DMS 273 (cell line): ENCODE data around the gene NXF1.
"Not testable (repeated sequence)": the region's sequence is repeated elsewhere in the genome, so short reads cannot be mapped to it uniquely, and the experiment has no call there.

ENCODE experiments used
- DNase-seq: peaks from one replicate; lab custom pipeline; 2025; ENCODE audit not compliant: unreplicated experiment; lab: John Stamatoyannopoulos, UW

NXF1 gene

GRCh38 chr11:62805076-62805892, at the start of gene NXF1:
TSS of gene NXF1 (minus strand) at chr11:62805440. CDS start at chr11:62805356, 84 bp downstream.
- peak; percentile 96 for DNase-seq

- DNase-seq: no peak
Measured at GRCh38 chr11:62854013-62854824, 49.0 kb upstream of the NXF1 start.

DNA sequence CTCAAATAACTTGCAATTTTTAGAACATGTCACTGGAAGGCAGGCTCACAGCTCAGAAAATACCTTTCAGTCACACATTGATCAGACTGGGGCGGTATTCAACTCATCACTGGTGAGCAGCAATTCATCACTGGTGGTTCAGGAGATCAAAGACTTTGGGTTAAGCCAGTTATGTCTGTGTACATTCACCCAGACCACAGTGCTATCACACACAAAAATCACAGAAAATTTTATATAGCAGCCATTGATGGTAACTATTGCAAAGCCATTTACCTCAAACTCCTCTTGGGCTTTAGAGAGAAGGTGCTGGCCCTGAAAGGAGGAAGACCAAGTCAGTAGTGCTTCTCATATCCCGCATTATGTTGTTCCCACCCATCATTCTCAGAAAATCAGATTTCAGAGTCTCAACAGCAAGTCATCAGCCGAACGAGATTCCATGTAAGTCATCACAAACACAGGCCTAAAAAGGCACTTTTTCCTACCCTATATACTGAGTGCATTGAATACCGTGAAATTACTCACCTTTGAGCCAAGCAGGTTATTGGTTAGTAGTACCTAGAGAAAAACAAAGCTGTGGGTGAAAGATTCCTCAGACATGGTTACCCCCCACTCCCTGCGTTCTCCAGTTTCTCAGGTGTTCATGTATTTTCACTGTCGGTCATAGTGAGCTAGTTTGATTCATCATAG, 48.2 kb upstream of the NXF1 start:
- no peak for DNase-seq

GRCh38 chr11:62852523-62853188, 47.4 kb upstream of the NXF1 start:
- DNase-seq: peak; percentile 49

DNA sequence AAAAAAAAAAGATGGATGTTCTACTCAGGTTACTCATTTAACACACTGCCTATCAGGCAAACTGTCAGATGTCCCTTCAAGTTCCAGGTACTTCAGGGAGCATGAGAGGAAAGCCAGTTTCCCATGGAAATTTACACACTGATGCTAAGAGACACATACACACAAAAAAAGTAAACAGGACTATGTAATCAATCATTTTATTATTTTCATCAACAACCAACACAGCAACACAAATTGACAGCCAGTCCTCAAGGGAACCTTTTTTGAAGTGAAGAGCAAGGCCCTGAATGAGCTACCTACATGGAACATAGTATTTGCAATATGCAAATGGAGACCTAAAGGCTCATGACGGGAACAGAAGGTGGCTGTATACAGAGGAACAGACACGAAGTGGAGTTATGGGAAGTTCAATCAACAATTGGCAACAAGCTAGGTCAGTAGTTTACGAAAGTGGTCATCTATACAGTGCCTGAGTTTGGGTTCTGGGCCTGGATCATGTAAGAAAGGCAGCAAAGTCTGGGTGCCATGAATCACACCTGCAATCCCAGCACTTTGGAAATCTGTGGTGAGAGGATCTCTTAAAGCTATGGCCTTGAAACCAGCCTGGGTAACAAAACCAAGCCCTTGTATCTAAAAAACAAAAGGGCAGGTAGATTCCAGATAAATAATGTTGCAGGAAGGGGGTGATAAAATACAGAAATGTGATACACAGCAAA, 46.7 kb upstream of the NXF1 start:
- DNase-seq: peak; percentile 70

DNA sequence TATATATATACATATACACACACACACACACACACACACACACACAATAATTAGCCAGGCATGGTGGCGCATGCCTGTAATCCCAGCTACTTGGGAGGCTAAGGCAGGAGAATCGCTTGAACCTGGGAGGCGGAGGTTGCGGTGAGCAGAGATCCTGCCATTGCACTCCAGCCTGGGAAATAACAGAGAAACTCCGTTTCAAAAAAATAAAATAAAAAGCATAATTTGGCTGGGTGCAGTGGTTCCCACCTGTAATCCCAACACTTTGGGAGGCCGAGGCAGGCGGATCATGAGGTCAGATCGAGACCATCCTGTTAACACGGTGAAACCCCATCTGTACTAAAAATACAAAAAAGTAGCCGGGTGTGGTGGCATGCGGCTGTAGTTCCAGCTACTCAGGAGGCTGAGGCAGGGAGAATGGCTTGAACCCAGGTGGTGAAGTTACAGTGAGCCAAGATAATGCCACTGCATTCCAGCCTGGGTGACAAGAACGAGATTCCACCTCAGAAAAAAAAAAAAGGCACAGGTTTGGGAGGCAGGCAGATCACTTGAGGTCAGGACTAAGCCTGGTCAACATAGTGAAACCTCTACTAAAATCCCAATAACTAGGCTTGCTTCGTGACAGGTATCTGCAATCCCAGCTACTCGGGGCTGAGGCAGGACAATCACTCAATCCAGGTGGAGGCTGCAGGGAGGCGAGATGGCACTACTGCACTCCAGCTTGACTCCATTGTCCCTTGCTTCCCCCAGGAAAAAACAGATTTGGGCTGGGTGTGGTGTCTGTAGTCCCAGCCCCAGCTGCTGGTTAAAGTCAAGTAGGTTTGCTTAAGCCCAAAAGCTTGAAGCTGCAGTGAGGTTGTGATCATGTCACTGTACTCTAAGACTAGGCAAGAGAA, 45.9 kb upstream of the NXF1 start:
- peak; percentile 84 for DNase-seq

- no peak for DNase-seq
Measured at GRCh38 chr11:62847767-62848314, 42.6 kb upstream of the NXF1 start.

DNA sequence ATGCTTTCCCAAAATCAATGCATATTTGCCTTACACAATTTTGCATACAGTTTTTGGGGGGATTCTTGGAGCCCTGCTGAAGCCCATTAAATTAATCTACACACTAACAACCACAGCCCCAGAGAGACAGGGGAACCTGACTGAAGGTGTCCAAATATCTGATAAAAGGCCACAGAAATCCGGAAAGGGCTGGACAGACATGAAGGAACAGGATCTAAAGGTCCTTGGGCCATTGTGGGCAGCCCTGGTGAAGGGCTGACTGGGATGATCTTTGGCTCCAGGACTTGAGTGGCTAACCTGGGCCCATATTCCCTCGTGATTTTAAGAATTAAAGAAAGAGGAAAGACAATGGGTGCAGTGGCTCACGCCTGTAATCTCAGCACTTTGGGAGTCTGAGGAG, 40.9 kb upstream of the NXF1 start:
- DNase-seq: no peak

DNA sequence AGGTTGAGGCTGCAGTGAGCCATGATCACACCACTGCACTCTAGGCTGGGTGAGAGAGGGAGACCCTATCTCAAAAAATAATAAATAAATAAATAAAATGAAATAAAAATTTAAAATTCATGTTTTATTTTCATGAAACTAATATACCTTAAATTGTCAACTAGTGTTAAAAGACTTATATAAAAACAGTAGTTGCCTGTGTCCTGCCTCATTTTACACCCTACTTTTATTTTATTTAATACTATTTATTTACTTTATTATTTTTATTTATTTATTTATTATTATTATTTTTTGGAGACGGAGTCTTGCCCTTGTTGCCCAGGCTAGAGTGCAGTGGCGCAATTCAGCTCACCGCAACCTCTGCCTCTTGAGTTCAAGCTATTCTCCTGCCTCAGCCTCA, 38.9 kb upstream of the NXF1 start:
- no peak for DNase-seq

GRCh38 chr11:62843466-62843865, 38.2 kb upstream of the NXF1 start:
- DNase-seq: no peak

GRCh38 chr11:62842891-62843290, 37.7 kb upstream of the NXF1 start:
- not testable (repeated sequence) for DNase-seq

DNA sequence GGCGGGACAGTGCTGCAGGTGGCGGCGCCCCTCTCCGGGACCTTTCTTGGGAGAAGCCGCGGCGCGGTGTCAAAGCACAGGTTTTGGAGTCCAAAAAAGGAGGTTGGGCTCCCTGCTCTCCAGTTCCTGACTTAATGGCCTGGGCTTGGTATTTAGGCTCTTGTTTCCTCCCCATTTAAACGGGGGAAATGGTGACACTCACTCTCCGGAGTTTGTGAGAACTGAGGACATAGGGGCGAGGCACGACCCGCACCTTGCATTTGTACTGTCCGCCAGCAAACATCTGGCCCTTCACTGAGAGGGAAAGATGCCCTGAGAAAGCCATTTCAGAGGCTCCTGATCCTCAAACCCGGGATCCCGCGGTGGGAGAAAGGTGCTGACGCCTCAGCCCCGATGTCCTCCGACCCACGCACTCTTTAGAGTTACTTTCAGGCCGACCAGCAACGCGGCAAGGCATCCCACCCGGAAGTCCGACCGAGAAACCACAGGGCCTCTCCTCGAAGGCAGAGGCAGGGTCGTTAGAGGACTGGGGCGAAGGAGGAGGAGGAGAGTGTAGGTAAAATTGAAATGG, 37.0 kb upstream of the NXF1 start:
- no peak for DNase-seq

- peak; percentile 96 for DNase-seq
Measured at GRCh38 chr11:62841361-62842170, 36.3 kb upstream of the NXF1 start.

DNA sequence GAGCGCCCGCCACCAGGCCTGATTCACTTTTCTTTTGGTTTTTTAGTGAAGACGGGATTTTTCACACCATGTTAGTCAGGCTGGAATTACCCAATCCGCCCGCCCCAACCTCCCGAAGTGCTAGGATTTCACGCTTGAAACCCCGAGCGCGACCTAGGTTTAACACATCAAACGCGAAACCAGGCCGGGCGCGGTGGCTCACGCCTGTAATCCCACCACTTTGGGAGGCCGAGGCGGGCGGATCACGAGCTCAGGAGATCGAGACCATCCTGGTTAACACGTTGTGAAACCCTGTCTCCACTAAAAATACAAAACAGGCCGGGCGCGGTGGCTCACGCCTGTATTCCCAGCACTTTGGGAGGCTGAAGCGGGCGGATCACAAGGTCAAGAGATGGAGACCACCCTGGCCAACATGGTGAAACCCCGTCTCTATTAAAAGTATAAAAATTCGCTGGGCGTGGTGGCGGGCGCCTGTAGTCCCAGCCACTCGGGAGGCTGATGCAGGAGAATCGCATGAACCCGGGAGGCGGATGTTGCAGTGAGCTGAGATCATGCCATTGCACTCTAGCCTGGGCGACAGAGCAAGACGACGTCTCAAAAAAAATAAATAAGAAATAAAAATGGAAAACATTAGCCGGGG, 35.6 kb upstream of the NXF1 start:
- peak; percentile 92 for DNase-seq

DNA sequence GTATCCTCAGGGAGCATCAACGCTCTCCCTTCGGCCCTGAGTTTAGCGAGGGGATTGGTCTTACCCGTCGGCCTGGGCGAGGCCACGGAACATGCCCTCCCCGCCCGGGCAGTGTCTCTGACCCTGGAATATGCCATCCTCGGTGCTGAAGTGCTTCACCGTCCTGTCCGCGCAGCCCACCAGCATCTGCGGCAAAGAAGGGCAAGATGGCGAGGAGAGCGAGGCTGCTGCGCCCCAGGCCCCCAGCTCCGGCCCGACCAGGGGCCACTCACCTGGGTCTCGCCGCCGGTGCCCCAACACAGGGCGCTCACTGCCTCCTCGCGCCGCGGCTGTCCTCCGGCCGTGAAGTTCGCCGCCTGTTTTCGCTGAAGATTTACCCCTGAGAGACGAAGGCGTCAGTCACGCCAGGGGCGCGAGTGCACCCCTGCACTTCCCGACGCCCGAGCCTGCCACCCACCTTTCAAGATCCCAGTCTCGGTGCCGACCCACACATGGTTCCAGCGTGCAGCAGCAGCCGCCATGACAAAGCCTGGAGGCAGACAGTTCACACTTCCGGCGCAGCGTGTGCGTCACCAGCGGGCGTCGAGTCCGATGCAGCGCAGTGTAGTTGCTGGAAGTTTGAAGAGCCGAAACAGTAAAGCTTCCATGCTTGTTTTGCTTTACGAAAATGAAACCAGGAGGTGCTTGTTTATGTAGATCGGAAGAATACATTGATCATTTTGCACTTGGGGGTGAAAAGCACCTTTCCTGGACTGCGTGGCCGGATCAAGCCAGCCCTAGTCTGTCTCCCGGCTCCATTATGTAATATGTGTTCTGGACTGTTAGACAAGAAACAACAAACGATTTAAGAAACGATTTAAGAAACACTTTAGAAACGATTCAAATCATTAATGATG, 34.1 kb upstream of the NXF1 start, which contains the start of gene WDR74:
Gene WDR74, minus strand, starts transcription at position 541 of the 896 bp plus-strand sequence. Its CDS starts 20 bp downstream, at position 521.
- peak; percentile 94 for DNase-seq

GRCh38 chr11:62835336-62835735, 30.1 kb upstream of the NXF1 start:
- DNase-seq: no peak
